ENCODE results near the gene UBC. TPM values are rescaled to one million over a fixed set of nuclear protein-coding genes. Genes with fewer than 3 reads are reported as not detected.
"Not testable (repeated sequence)": the region's sequence is repeated elsewhere in the genome, so short reads cannot be mapped to it uniquely, and the experiment has no call there.

UBC gene
- total RNA-seq, 2 donors from 2014 or later, result 637 to 675 TPM

DNA sequence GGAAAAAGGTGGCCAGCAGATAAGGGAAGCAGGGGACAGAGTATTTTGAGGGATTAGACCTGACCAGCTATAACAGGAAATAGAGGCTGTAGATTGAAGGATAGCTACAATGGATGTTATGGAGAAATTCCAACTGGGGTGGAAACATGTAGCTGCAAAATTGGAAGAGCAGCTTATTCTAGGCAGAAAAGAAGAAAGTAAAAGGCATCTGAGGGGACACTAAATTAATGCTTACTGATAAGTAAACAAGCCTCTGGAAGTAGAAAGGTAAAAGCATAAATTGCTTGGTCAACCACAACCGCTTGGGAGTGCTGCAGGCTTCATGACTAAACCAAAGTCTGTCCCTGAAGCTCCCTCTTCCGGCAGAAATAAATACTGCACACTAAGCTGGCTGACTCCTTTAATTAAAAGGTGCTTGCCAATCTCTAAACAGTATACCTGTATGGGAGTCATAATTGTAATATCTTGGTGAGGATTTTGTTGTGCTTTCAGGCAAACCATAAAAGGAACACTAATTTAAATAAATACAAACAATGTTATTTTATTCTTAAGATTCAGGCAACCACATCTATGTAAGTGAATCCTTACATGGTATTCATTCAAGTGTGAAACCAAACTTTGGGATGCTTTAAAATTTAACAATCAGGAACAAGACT lies 7.7 kb downstream of the UBC start:
- ATAC-seq (peak; percentile 84), DNase-seq (peak; percentile 94 to 98 (median 96))
- Histone ChIP-seq H3K4me3 (no peak overlapping the region), H3K27ac (peak overlapping the region in 2 of 4 donors; percentile 1 to 50), H3K36me3 (replicated peaks in 1 of 2; ENCODE audit: insufficient read depth in 1 of 2, low read depth in 2 of 2) (peaks cover 0 to 6% of the 10 kb centered on the region in 2 donors), H3K9me3 (no peaks in the 10 kb centered on the region), H3K27me3 (no peaks in the 10 kb centered on the region), H3K4me1 (peaks cover 49% of the 10 kb centered on the region)
- 0 to 4% methylated on average over 2 of the region's 2 CpGs for WGBS, 2 donors
- intact Hi-C loops (cut with DNase I), result no loop called here
- TF ChIP-seq, protein P1, sequence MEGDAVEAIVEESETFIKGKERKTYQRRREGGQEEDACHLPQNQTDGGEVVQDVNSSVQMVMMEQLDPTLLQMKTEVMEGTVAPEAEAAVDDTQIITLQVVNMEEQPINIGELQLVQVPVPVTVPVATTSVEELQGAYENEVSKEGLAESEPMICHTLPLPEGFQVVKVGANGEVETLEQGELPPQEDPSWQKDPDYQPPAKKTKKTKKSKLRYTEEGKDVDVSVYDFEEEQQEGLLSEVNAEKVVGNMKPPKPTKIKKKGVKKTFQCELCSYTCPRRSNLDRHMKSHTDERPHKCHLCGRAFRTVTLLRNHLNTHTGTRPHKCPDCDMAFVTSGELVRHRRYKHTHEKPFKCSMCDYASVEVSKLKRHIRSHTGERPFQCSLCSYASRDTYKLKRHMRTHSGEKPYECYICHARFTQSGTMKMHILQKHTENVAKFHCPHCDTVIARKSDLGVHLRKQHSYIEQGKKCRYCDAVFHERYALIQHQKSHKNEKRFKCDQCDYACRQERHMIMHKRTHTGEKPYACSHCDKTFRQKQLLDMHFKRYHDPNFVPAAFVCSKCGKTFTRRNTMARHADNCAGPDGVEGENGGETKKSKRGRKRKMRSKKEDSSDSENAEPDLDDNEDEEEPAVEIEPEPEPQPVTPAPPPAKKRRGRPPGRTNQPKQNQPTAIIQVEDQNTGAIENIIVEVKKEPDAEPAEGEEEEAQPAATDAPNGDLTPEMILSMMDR (IDR thresholded peaks at IDR 0.05), result peak; percentile 96 to 100 (median 99)
- no peak for TF ChIP-seq POLR2A (IDR thresholded peaks at IDR 0.05)

DNA sequence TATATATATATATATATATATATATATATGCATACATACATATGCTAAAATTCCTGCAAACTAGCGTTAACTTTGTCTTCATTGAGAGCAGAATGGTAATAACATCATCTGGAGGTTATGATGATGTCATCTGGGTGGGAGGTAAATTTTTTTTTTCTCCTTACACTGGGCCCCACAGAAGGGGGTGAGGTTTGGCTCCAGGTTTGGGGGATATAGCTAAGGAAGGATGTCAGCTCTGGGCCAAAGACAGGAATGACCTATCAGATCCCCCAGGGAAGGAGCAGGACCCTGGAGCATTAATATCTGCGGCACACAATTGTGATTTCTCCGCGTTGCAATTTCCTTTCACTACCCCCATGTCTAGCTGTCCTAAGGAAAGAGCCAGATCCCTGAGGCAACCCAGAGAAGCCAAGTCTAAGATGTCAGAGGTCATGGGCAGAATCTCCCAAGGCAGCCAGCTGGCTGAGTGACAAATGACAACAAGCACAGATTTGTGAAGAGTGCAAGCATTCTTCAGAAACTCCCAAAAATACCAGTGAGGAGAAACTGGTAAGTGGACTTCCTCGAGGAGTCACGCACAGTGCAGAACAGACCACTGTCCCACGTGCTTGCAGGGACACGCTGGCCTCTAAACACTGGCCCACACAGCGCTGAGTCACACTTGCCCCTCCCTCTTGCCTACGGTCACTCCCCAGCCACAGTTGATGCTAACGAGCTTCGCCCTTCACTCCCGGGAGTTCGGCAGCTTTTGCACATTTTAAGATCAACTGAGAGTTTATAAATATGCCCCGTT lies 9.9 kb downstream of the UBC start:
- Histone ChIP-seq H3K27ac (peak overlapping the region in 2 of 4 donors; percentile 46 to 55), H3K4me1 (peaks cover 34% of the 10 kb centered on the region), H3K9me3 (no peaks in the 10 kb centered on the region), H3K36me3 (replicated peaks in 1 of 2; ENCODE audit: insufficient read depth in 1 of 2, low read depth in 2 of 2) (no peaks in the 10 kb centered on the region), H3K4me3 (no peak overlapping the region), H3K27me3 (no peaks in the 10 kb centered on the region)
- TF ChIP-seq, protein P1 (IDR thresholded peaks at IDR 0.05), result no peak
- TF ChIP-seq POLR2A (IDR thresholded peaks at IDR 0.05), result no peak
- intact Hi-C loops (cut with DNase I), result no loop called here
- DNase-seq, result peak; percentile 65 to 87 (median 76)
- ATAC-seq, result peak; percentile 76
- WGBS, 2 donors, result 30 to 32% methylated on average over 13 to 15 of the region's 15 CpGs

DNA sequence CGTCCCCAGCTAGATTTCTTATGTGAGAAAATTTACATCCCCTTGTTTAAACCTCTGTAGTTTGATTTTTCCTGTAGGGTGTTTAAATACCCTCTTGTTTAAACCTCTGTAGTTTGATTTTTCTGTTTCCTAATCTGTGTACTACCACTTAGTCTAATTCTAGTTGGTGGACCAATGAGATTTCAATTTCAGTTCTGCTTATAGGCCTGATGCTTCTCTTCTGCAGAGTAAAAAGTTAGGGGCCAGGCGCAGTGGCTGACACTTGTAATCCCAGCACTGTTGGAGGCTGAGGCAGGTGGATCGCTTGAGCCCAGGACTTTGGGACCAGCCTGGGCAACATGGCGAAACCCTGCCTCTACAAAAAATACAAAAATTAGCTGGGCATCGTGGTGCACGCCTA lies 11.5 kb downstream of the UBC start:
- no peaks in the 10 kb centered on the region for H3K9me3 ChIP-seq
- DNase-seq (no peak), ATAC-seq (no peak)
- TF ChIP-seq, protein P1 (IDR thresholded peaks at IDR 0.05), result no peak
- no peak for TF ChIP-seq POLR2A (IDR thresholded peaks at IDR 0.05)
- H3K4me3 ChIP-seq, result no peak overlapping the region
- H3K36me3 ChIP-seq (replicated peaks in 1 of 2; ENCODE audit: insufficient read depth in 1 of 2, low read depth in 2 of 2), result no peaks in the 10 kb centered on the region
- H3K27ac ChIP-seq, result no peak overlapping the region
- H3K27me3 ChIP-seq, result no peaks in the 10 kb centered on the region
- WGBS, 2 donors, result 83 to 91% methylated on average over 6 of the region's 6 CpGs
- peaks cover 32% of the 10 kb centered on the region for H3K4me1 ChIP-seq
- intact Hi-C loops (cut with DNase I), result no loop called here

DNA sequence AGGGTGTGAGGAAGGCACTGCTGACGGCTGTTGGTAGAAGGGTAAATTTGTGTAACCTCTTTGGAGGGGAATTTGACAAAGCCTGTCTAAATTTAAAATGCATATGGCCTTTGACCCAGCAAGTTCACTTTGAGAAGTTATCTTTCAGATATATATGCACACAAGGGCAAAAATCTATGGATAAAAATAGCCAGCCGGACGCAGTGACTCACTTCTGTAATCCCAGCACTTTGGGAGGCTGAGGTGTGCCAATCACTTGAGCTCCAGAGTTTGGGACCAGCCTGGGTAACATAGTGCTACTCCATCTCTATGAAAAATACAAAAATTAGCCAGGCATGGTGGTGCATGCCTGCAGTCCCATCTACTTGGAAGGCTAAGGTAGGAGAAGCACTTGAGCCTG lies 13.4 kb downstream of the UBC start:
- ATAC-seq, result no peak
- no peaks in the 10 kb centered on the region for H3K36me3 ChIP-seq (replicated peaks in 1 of 2; ENCODE audit: insufficient read depth in 1 of 2, low read depth in 2 of 2)
- no peak overlapping the region for H3K4me3 ChIP-seq

DNA sequence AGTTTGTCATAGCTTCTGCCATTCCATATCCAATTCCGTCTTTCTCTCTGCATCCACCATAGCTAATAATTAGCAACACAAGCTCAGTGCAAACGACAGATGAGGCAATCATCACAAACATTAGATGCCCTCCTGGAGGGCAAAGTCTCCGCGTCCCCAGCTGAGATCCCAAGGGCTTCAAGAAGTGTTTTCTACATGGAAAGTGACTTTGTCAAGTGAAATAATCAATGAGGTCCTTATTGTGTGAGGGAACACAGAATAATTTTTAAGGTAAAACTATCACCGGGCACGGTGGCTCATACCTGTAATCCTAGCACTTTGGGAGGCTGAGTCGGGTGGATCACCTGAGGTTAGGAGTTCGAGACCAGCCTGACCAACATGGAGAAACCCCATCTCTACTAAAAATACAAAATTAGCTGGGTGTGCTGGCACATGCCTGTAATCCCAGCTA lies 14.1 kb downstream of the UBC start:
- H3K4me1 ChIP-seq, result peaks cover 20% of the 10 kb centered on the region
- ATAC-seq; H3K9me3 ChIP-seq; intact Hi-C loops (cut with DNase I); H3K27me3 ChIP-seq; H3K36me3 ChIP-seq (replicated peaks in 1 of 2; ENCODE audit: insufficient read depth in 1 of 2, low read depth in 2 of 2); DNase-seq; H3K4me3 ChIP-seq; H3K27ac ChIP-seq: not testable (repeated sequence)
- WGBS, 2 donors, result 58 to 65% methylated on average over 8 of the region's 8 CpGs

More for the DNA sequence above, 13.4 kb downstream of the UBC start:
- intact Hi-C loops (cut with DNase I), result no loop called here
- TF ChIP-seq POLR2A (IDR thresholded peaks at IDR 0.05), result no peak
- TF ChIP-seq, protein P1 (IDR thresholded peaks at IDR 0.05), result no peak
- peaks cover 22% of the 10 kb centered on the region for H3K4me1 ChIP-seq
- H3K27ac ChIP-seq, result no peak overlapping the region
- DNase-seq, result no peak
- no peaks in the 10 kb centered on the region for H3K9me3 ChIP-seq
- H3K27me3 ChIP-seq, result no peaks in the 10 kb centered on the region
- 33 to 48% methylated on average over 3 of the region's 3 CpGs for WGBS, 2 donors

Measured in body of pancreas (tissue), 4 donors.